Activated CD4-positive, alpha-beta T cell treated with anti-CD3 and anti-CD28 coated beads, Interleukin-2, amount 50 U/mL, for 24 hours (primary cell): ENCODE data around the gene C5orf24.

Experiments used
- DNase-seq, 2 donors: peaks; one replicate each; pipeline ENCODE4 v3.0.0-alpha.2; 2020; ENCODE audit warnings: low read depth in 1 of 2, low spot score in 1 of 2

The C5orf24 gene

GRCh38 chr5:134905246-134905996, 59.7 kb downstream of the C5orf24 start:
- DNase-seq, result peak; percentile 41 to 44

DNA sequence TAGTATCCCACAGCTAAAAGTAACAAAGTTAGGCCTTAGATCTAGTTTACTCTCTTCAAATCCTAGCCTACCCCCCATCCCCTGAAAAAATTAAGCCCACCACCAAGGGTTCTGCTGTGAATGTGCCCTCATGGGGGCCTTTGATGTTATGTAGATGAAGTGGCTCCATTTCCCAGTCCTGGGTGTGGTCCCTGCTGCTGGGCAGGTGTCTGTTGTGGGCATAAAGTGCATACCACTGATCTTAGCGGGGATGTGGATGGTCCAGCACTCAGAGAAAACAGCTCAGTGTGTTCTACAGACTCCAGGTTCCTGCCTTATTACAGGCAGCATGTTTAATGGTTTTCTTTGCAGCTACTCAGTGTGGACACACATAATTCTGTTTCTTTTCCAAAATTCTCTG, 61.0 kb downstream of the C5orf24 start:
- DNase-seq, result no peak
